ES-I3 (cell line): ENCODE measurements around the gene TLR6.

ENCODE experiments used
- H3K36me3 ChIP-seq: 2 replicates; pipeline ENCODE4 v1.6.1; 2013; ENCODE audit warnings: mild to moderate bottlenecking, low read length, control low read depth, moderate library complexity; ENCODE audit not compliant: insufficient read depth
- H3K4me1 ChIP-seq: 2 replicates; pipeline ENCODE4 v1.6.1; 2013; ENCODE audit warnings: mild to moderate bottlenecking, control low read depth, low read length; ENCODE audit not compliant: insufficient read depth
- H3K9ac ChIP-seq: 2 replicates; pipeline ENCODE4 v1.6.1; 2013; ENCODE audit warnings: low read depth, mild to moderate bottlenecking, low read length, moderate library complexity
- H3K9me3 ChIP-seq: 2 replicates; pipeline ENCODE4 v1.6.1; 2013; ENCODE audit warnings: mild to moderate bottlenecking, low read length, moderate library complexity; ENCODE audit not compliant: control insufficient read depth, insufficient read depth

Gene TLR6

GRCh38 chr4:38856524-38857337, at the start of gene TLR6:
Gene TLR6 (minus strand): TSS chr4:38856817. CDS start chr4:38829473, 27,344 bp downstream.
- Histone ChIP-seq H3K9ac (no peak within 1 kb of the TSS), H3K4me1 (no peaks in the 10 kb centered on the region; the same call in 1 of the 2 replicates), H3K36me3 (no peaks in the 10 kb centered on the region), H3K9me3 (no peaks in the 10 kb centered on the region)

GRCh38 chr4:38905652-38906385, 49.2 kb upstream of the TLR6 start:
- H3K9ac ChIP-seq: no peak overlapping the region
- H3K36me3 ChIP-seq: no peaks in the 10 kb centered on the region; the same call in 1 of the 2 replicates
- H3K9me3 ChIP-seq: no peaks in the 10 kb centered on the region
- H3K4me1 ChIP-seq: no peaks in the 10 kb centered on the region

GRCh38 chr4:38904682-38905081, 48.1 kb upstream of the TLR6 start:
- Histone ChIP-seq H3K9me3 (no peaks in the 10 kb centered on the region), H3K4me1 (no peaks in the 10 kb centered on the region), H3K9ac (no peak overlapping the region), H3K36me3 (no peaks in the 10 kb centered on the region; the same call in 1 of the 2 replicates)

GRCh38 chr4:38904090-38904666, 47.6 kb upstream of the TLR6 start:
- H3K9me3 ChIP-seq: no peaks in the 10 kb centered on the region
- no peaks in the 10 kb centered on the region; the same call in 1 of the 2 replicates for H3K36me3 ChIP-seq
- no peak overlapping the region for H3K9ac ChIP-seq
- no peaks in the 10 kb centered on the region for H3K4me1 ChIP-seq

GRCh38 chr4:38902695-38903094, 46.1 kb upstream of the TLR6 start:
- Histone ChIP-seq H3K4me1 (no peaks in the 10 kb centered on the region), H3K9me3 (no peaks in the 10 kb centered on the region), H3K9ac (no peak overlapping the region), H3K36me3 (no peaks in the 10 kb centered on the region; the same call in 1 of the 2 replicates)

- H3K9ac ChIP-seq: no peak overlapping the region
- H3K4me1 ChIP-seq: no peaks in the 10 kb centered on the region
- H3K9me3 ChIP-seq: no peaks in the 10 kb centered on the region
- H3K36me3 ChIP-seq: no peaks in the 10 kb centered on the region; the same call in 1 of the 2 replicates
Measured at GRCh38 chr4:38902221-38902620, 45.6 kb upstream of the TLR6 start.

GRCh38 chr4:38898245-38898644, 41.6 kb upstream of the TLR6 start:
- no peaks in the 10 kb centered on the region for H3K36me3 ChIP-seq
- H3K4me1 ChIP-seq: no peaks in the 10 kb centered on the region
- no peak overlapping the region for H3K9ac ChIP-seq
- no peaks in the 10 kb centered on the region for H3K9me3 ChIP-seq

GRCh38 chr4:38896940-38897339, 40.3 kb upstream of the TLR6 start:
- Histone ChIP-seq H3K9ac (no peak overlapping the region), H3K4me1 (no peaks in the 10 kb centered on the region), H3K36me3 (no peaks in the 10 kb centered on the region), H3K9me3 (no peaks in the 10 kb centered on the region)

- Histone ChIP-seq H3K4me1 (no peaks in the 10 kb centered on the region), H3K9ac (no peak overlapping the region), H3K36me3 (no peaks in the 10 kb centered on the region), H3K9me3 (no peaks in the 10 kb centered on the region)
Measured at GRCh38 chr4:38894322-38894982, 37.8 kb upstream of the TLR6 start.

- Histone ChIP-seq H3K36me3 (no peaks in the 10 kb centered on the region), H3K9ac (no peak overlapping the region), H3K4me1 (peaks cover 4% of the 10 kb centered on the region; the same call in 1 of the 2 replicates), H3K9me3 (no peaks in the 10 kb centered on the region)
Measured at GRCh38 chr4:38891051-38891983, 34.7 kb upstream of the TLR6 start.

GRCh38 chr4:38889143-38889542, 32.5 kb upstream of the TLR6 start:
- no peaks in the 10 kb centered on the region for H3K9me3 ChIP-seq
- H3K4me1 ChIP-seq: peaks cover 4% of the 10 kb centered on the region; the same call in 1 of the 2 replicates
- no peaks in the 10 kb centered on the region for H3K36me3 ChIP-seq
- H3K9ac ChIP-seq: no peak overlapping the region

- peaks cover 4% of the 10 kb centered on the region; the same call in 1 of the 2 replicates for H3K4me1 ChIP-seq
- H3K36me3 ChIP-seq: no peaks in the 10 kb centered on the region
- H3K9ac ChIP-seq: no peak overlapping the region
- H3K9me3 ChIP-seq: no peaks in the 10 kb centered on the region
Measured at GRCh38 chr4:38884254-38884653, 27.6 kb upstream of the TLR6 start.

GRCh38 chr4:38876636-38877035, 20.0 kb upstream of the TLR6 start:
- Histone ChIP-seq H3K9me3 (no peaks in the 10 kb centered on the region), H3K9ac (no peak overlapping the region), H3K4me1 (no peaks in the 10 kb centered on the region), H3K36me3 (no peaks in the 10 kb centered on the region)
